Thyroid gland (tissue), 4 donors: ENCODE results near the gene NOX5. TPM values are rescaled to one million over a fixed set of nuclear protein-coding genes. Genes with fewer than 3 reads are reported as not detected.

Experiments
- DNase-seq, 2 donors: peaks; one replicate each; pipeline ENCODE4 v3.0.0-alpha.2; 2019
- H3K27ac ChIP-seq, 3 donors: fragments of 200-600 bp; sonication (generic); 1 replicate in 2 of 3; 2 replicates in 1 of 3; pipeline ENCODE4 v1.5.1; 2016 to 2019; ENCODE audit warnings: mild to moderate bottlenecking in 1 of 3, moderate library complexity in 1 of 3
- H3K27me3 ChIP-seq: fragments of 200-600 bp; sonication (generic); one replicate; pipeline ENCODE4 v1.5.1; 2019
- H3K36me3 ChIP-seq, 2 donors: fragments of 200-600 bp; sonication (generic); one replicate each; pipeline ENCODE4 v1.5.1; 2016 to 2019
- H3K4me1 ChIP-seq, 2 donors: fragments of 200-600 bp; sonication (generic); one replicate each; pipeline ENCODE4 v1.5.1; 2017 to 2019
- H3K4me3 ChIP-seq, 3 donors: fragments of 200-600 bp; sonication (generic); replicated peaks in 1 of 3; 1 replicate in 2 of 3; 2 replicates in 1 of 3; pipeline ENCODE4 v1.5.1; 2016; ENCODE audit warnings: mild to moderate bottlenecking in 1 of 3
- H3K9me3 ChIP-seq: fragments of 200-600 bp; sonication (generic); one replicate; pipeline ENCODE4 v1.5.1; 2017
- POLR2A ChIP-seq, 2 donors: fragments of 450-650 bp; IDR thresholded peaks; one replicate each; pipeline ENCODE4 v1.6.1; 2017; ENCODE audit warnings: antibody characterized with exemption in 2 of 2, mild to moderate bottlenecking in 2 of 2, moderate library complexity in 1 of 2
- WGBS, 2 donors: methylation state at CpG; one replicate each; pipeline ENCODE4 v1.1.5; 2017; 5-methylcytosine and 5-hydroxymethylcytosine counted together
- intact Hi-C: fragments of 100-400 bp; cut with DNase I; formaldehyde crosslinking; loops from one replicate; pipeline ENCODE4 v1.15.1; 2023
- total RNA-seq, 4 donors: library from RNA; depleted of rRNA; stranded (reverse); fragments of >200 nt; gene quantifications; one replicate each; pipeline ENCODE4 v1.2.3, GENCODE V29; 2016
- TF ChIP-seq, protein P1 (sequence below), 6 experiments: fragments of 200-600 bp in 3 of 6; fragments of 450-650 bp in 3 of 6; sonication (generic) in 3 of 6; IDR thresholded peaks; one replicate each; pipeline ENCODE4 v1.5.1; 2016 to 2019; ENCODE audit warnings: antibody characterized with exemption in 6 of 6, mild to moderate bottlenecking in 2 of 6, inconsistent platforms in 1 of 6, moderate library complexity in 1 of 6

Gene NOX5
- total RNA-seq, 4 donors from 2014 or later = 0.22 to 0.88 (median 0.50) TPM

DNA sequence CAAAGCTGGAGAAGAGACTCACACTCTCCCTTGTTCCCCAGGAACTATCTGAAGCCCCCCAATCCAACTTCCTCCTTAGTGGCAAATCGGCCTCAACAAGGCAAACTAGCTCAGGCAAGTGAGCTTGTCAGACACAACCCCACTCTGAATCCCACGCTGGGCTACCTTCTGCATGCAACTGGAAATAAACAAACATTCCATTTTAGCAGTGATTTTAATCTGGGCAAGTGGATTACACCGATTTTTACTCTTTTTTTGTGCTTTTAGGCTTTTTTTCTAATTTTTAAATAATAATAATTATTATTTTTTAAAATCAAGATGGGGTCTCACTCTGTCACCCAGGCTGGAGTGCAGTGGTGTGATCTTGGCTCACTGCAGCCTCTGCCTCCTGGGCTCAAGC lies 2.9 kb upstream of the NOX5 start:
- H3K36me3 ChIP-seq = no peaks in the 10 kb centered on the region
- no peak overlapping the region for H3K4me3 ChIP-seq
- 91 to 94% methylated on average over 3 of the region's 3 CpGs for WGBS, 2 donors
- no peak for DNase-seq
- intact Hi-C loops = no loop called here
- no peaks in the 10 kb centered on the region for H3K27me3 ChIP-seq
- H3K27ac ChIP-seq = no peak overlapping the region
- H3K4me1 ChIP-seq = peaks cover 0 to 7% of the 10 kb centered on the region in 2 donors
- TF ChIP-seq, protein P1, sequence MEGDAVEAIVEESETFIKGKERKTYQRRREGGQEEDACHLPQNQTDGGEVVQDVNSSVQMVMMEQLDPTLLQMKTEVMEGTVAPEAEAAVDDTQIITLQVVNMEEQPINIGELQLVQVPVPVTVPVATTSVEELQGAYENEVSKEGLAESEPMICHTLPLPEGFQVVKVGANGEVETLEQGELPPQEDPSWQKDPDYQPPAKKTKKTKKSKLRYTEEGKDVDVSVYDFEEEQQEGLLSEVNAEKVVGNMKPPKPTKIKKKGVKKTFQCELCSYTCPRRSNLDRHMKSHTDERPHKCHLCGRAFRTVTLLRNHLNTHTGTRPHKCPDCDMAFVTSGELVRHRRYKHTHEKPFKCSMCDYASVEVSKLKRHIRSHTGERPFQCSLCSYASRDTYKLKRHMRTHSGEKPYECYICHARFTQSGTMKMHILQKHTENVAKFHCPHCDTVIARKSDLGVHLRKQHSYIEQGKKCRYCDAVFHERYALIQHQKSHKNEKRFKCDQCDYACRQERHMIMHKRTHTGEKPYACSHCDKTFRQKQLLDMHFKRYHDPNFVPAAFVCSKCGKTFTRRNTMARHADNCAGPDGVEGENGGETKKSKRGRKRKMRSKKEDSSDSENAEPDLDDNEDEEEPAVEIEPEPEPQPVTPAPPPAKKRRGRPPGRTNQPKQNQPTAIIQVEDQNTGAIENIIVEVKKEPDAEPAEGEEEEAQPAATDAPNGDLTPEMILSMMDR (IDR thresholded peaks at IDR 0.05) = no peak
- no peak for TF ChIP-seq POLR2A (IDR thresholded peaks at IDR 0.05)
- no peaks in the 10 kb centered on the region for H3K9me3 ChIP-seq

DNA sequence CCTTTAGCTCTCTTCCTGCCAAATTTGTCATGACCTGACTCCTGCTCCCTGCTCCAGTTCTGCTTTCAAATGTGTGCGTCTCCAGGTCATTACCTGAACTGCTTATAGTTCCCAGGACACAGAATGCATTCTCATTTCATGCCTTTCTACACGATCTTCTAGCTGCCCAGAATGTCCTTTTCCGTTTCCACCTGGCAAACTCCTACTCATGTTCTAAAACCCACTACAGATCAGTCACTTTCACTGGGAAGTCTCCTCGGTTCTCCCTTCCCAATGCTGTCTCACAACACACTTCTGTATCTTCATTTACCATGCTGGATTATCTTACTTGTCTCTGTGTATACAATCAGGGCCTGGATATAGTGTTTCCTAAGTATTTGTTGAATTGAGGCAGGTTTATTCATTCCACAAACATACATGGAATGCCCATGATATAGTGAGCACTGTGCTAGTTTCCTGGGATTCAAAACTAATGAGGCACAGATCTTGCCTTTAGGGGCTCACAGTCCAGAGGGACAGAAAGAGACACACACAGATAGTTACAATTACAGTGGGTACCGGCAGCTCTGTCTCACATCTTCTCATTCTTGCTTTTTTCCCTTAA lies 1.6 kb upstream of the NOX5 start:
- no peak for TF ChIP-seq POLR2A (IDR thresholded peaks at IDR 0.05)
- TF ChIP-seq, protein P1 (IDR thresholded peaks at IDR 0.05) = no peak
- Histone ChIP-seq H3K27ac (no peak overlapping the region), H3K27me3 (no peaks in the 10 kb centered on the region), H3K4me1 (peaks cover 0 to 7% of the 10 kb centered on the region in 2 donors), H3K36me3 (no peaks in the 10 kb centered on the region), H3K9me3 (no peaks in the 10 kb centered on the region), H3K4me3 (no peak overlapping the region)
- WGBS, 2 donors = 90 to 92% methylated on average over 5 of the region's 5 CpGs
- DNase-seq = no peak
- intact Hi-C loops = no loop called here

DNA sequence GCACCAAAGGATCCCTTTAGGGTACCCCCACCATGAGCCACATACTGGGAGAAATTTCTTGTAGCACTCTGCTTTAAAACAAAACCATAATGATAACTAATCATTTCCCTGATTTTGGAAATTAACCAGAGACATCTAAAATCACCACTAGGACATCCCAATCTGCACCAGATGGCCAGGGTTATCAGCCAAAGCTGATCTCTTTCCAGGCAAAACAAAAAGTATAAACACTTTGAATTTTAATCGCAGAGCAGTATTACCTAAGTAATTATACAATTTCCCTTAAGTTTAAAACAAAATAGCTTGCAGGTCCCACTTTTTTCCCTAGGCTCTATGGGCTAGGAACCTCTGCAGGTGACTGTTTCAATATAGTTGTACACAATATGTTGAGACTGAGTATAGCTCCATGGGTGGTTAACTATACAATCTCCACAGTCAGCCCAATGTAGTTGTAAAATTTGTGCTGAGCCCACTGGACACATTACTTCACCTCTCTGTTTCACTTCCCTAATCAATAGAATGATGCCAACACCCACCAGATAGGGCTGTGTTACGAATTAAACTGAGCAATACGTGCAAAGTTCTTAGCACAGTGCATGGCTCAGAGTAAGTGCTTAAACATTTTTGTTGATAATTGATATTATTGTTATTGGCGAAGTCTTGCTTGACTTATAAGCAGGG lies 629 bp upstream of the NOX5 start:
- no peak overlapping the region for H3K4me3 ChIP-seq
- TF ChIP-seq POLR2A (IDR thresholded peaks at IDR 0.05) = no peak
- TF ChIP-seq, protein P1 (IDR thresholded peaks at IDR 0.05) = no peak
- H3K4me1 ChIP-seq = peaks cover 0 to 7% of the 10 kb centered on the region in 2 donors
- H3K27ac ChIP-seq = no peak overlapping the region
- intact Hi-C loops = no loop called here
- no peak for DNase-seq
- no peaks in the 10 kb centered on the region for H3K36me3 ChIP-seq
- H3K27me3 ChIP-seq = no peaks in the 10 kb centered on the region
- WGBS, 2 donors = 90 to 92% methylated on average over 4 of the region's 4 CpGs
- no peaks in the 10 kb centered on the region for H3K9me3 ChIP-seq

DNA sequence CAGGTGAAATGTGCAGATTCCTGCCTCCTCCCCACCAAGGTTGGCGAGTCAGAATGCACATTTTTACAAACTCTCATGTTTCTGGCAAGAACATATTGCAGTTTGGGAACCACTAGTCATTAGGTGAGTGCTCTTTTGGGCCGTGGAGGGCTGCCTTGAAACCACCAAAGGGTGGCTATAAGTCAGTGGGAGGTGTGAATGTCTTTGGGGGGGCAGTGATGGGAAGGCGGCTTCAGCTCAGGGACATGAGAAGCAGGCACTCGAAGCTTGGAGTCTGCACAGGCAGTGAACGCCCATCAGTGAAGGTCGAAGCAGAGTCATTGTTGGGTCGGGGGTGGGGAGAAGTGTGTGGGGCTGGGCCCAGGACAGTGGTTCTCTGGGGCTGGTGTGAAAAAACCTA lies 1.1 kb downstream of the NOX5 start:
- no peak for DNase-seq
- 53 to 62% methylated on average over 7 of the region's 7 CpGs for WGBS, 2 donors
- H3K4me3 ChIP-seq = no peak overlapping the region
- no peaks in the 10 kb centered on the region for H3K4me1 ChIP-seq
- no peak for TF ChIP-seq POLR2A (IDR thresholded peaks at IDR 0.05)
- H3K36me3 ChIP-seq = no peaks in the 10 kb centered on the region
- H3K27me3 ChIP-seq = no peaks in the 10 kb centered on the region
- H3K27ac ChIP-seq = no peak overlapping the region
- intact Hi-C loops = no loop called here
- no peaks in the 10 kb centered on the region for H3K9me3 ChIP-seq

DNA sequence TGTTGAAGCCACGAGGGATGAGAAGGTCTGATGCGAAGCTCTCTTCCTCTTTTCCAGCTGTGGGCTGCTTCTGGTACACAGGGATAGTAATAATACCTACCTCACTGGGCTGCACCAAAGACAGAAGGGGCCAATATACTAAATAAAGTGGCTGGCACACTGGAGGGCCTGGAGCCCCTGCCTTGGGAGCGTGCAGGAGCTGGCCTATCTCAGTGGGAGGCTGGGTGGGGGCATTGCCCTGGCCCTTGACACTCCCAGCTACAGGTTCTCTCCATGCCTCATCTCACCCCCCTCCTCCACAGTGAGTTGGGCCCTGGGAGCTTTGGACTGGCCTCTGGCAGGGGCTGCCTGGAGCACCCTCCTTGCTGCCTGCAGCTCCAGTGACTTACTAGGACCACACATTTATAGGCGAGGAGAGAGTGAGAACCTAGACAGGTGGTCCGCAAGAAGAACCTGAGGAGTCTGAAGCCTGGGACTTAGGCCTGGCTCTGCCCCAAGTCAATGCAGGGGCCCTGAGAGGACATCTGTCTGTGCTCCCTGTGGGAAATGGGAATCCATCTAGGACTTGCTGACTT lies 1.6 kb downstream of the NOX5 start:
- Histone ChIP-seq H3K9me3 (no peaks in the 10 kb centered on the region), H3K36me3 (no peaks in the 10 kb centered on the region), H3K27me3 (no peaks in the 10 kb centered on the region), H3K27ac (no peak overlapping the region), H3K4me1 (no peaks in the 10 kb centered on the region), H3K4me3 (no peak overlapping the region)
- 87 to 93% methylated on average over 5 of the region's 5 CpGs for WGBS, 2 donors
- intact Hi-C loops = no loop called here
- DNase-seq = no peak
- TF ChIP-seq, protein P1 (IDR thresholded peaks at IDR 0.05) = no peak
- no peak for TF ChIP-seq POLR2A (IDR thresholded peaks at IDR 0.05)
